HT1080 (cell line): Measurements from ENCODE around the gene ATP11A. TPM values are rescaled to one million over a fixed set of nuclear protein-coding genes. Genes with fewer than 3 reads are reported as not detected.
"Not testable (repeated sequence)": the region's sequence is repeated elsewhere in the genome, so short reads cannot be mapped to it uniquely, and the experiment has no call there.

ENCODE experiments used
- DNase-seq: peaks from one replicate; pipeline ENCODE4 v3.0.0-alpha.2; 2015; ENCODE audit warnings: low read depth
- total RNA-seq: library from RNA; depleted of rRNA; stranded (reverse); fragments of >200 nt; shearing (Covaris generic); gene quantifications from 2 replicates; pipeline ENCODE4 v1.2.3, GENCODE V29; 2014

ATP11A gene
- total RNA-seq, 1 experiment from 2014 or later: 7.7 TPM

GRCh38 chr13:112709316-112709715, 19.5 kb downstream of the ATP11A start:
- DNase-seq: not testable (repeated sequence)

- DNase-seq: no peak
Observed at GRCh38 chr13:112709825-112710783, 20.3 kb downstream of the ATP11A start.

DNA sequence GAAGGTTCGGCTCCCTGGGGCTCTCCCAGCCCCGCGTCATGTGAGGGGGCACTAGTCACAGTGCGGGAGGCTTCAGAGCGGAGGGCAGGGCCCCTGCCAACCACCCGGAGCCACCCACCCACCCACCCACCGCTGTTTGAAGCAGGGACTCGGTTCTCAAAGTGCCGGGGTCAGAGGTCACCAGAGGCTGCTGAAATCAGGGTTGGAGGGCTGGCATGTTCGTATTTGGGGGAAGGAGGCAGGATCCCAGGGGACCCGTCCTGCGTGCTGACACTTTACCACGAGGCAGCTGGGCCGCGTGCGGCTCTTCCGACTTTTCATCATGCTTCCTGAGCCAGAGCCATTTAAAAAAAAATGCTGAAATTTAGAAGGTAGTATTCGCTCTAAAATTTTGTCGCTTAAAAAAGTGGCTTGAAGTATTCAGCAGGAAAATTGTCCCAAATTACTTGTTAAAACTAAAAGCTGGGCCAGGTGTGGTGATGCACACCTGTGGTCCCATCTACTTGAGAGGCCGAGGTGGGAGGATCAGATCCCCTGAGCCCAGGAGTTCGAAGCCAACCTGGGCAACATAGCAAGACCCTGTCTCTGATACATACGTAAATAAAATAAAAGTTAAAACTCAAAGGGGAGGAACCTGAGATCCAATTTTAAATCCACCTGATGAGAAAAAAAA, 21.2 kb downstream of the ATP11A start:
- DNase-seq: no peak

- peak; percentile 96 for DNase-seq
Observed at GRCh38 chr13:112711528-112712265, 21.9 kb downstream of the ATP11A start.

DNA sequence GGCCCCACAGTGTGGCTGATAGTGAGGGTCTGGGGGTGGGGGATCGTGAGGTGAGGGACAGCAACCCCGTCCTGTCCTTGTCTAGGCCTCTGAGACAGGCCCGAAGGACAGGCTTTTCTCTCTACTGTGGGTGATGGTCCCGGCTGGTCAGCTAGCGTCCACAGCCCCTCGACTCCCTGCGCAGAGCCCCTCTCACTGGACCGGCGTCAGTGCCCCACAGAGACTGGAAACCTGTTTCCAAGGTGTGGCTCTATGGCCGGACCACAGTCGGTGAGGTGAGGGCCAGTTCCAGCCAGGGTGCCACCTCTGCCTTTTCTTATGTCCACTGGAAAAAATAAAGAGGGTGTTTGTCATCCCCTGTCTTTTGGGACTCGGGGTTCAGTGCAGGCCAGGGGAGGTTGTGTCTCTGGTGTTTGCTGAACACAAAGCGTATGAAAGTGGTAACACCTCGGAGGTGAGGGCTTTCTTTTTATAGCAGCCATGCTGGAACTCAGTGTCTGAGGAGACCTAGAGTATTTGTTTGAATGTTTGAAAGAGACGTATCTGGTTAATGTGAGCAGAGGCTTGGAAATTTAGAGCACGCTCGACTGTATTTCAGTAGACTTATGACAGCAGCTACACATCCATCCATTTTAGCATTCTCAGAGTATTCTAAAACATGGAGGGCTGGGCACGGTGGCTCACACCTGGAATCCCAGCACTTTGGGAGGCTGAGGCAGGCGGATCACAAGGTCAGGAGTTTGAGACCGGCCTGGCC, 22.8 kb downstream of the ATP11A start:
- no peak for DNase-seq

GRCh38 chr13:112713517-112714253, 23.8 kb downstream of the ATP11A start:
- DNase-seq: no peak

DNA sequence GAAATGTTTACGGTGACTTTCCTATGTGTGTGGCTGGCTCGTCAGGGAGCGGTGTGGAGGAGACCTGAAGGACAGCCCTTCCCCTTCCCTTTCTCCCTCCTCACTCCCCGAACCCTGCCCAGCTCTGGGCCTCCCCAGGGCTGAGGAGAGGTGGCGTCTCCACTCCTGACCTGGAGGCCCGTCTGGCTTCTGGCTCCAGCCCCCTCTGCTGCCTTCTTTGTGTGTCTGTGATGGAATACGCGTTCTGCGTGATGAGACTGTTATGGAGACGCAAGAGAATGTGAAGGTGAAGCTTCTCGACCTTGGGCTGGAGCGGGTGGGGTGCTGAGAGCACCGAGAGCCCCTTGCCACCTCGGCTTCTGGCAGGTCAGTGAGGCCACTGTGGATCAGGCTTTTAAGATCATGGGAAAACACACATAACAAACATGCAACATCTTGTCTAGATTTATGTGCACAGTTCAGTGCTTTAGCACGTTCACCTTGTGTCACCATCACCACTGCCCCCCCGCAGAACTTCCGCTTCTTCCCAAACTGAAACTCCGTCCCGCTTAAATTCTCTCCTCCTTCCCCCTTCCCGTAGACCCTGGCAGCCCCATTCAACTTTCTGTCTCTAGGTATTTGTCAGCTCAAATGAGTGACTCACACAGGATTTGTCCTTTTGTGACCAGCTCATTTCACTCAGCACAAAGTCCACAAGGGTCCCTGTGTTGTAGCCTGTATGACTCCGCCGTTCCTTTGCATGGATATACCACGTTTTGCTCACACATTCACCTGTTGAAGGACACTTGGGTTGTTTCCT, 24.7 kb downstream of the ATP11A start:
- no peak for DNase-seq

DNA sequence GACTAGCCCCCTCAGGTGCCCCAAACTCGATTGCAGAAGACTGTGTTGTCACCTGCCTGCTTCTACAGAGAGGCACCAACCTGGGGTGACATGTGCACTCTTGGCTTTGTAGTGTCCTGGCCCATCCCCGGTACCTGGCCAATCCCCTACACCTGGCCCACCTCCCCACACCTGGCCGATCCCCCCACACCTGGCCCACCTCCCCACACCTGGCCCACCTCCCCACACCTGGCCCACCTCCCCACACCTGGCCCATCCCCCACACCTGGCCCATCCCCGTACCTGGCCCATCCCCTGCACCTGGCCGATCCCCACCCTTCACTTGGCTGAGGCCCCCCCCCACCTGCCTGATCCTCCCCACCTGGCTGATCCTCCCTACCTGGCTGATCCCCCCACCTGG, 25.4 kb downstream of the ATP11A start:
- no peak for DNase-seq

GRCh38 chr13:112715715-112716460, 26.1 kb downstream of the ATP11A start:
- no peak for DNase-seq

- no peak for DNase-seq
Observed at GRCh38 chr13:112716461-112716820, 26.6 kb downstream of the ATP11A start.

- DNase-seq: no peak
Observed at GRCh38 chr13:112716841-112717520, 27.1 kb downstream of the ATP11A start.

- no peak for DNase-seq
Observed at GRCh38 chr13:112718318-112718717, 28.5 kb downstream of the ATP11A start.

DNA sequence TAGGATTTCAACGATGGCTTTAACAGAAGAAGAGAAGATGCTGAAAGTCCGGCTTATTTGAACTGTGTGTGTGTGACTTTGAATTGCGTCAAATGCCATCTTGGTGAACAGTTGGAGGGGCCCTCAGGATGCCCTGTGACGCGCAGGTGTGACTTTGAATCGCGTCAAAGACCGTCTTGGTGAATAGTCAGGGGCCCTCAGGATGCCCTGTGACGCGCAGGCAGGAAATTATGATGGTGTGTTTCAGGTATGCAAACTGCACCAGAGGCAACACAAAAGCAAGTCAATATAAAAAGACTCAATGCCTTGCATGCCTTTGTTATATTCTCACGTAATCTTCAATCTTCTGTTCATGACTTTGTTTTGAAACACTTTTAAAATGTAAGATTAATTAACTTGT, 29.2 kb downstream of the ATP11A start:
- DNase-seq: no peak

DNA sequence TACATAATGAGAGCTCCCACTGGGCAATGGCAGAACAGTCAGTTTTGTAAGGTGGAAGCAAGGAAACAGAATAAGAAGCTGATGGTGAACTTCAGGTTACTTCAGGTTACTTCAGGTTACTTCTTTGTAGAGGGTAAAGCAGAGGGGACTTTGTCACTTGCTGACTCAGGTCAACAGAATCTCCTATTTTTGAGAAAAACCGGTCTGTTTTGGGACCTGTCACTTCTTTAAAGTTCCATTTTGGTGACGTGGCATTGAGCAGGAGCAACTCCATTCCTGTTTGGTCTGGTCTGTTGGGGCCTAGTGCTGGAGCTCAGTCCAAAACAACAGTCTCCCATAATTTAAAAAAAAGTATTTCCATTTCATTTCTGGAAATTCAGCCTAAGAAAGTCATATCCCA, 29.7 kb downstream of the ATP11A start:
- DNase-seq: no peak

- no peak for DNase-seq
Observed at GRCh38 chr13:112720251-112720650, 30.4 kb downstream of the ATP11A start.

DNA sequence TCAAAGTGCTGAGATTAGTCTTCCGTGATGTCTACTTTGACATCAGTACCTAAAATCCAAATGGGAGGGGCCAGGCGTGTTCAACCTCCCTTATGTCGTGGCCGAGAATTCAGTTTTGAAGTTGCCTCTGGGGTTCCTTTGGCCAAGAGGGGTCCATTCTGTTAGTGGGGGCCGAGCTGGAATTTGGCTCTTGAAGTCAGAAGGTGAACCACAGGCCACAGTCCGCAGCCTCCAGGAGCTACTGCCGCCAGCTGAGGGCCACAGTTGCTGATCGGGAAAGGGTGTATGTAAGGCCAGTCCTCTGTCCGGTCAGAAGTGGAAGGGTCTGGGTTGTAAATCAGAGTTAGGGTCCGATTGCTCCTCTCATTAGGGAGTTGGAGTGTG, 31.0 kb downstream of the ATP11A start:
- DNase-seq: no peak

GRCh38 chr13:112721198-112722104, 31.6 kb downstream of the ATP11A start:
- no peak for DNase-seq
